GM12801 (cell line): ENCODE data around the gene TPSG1.

ENCODE experiments used
- CTCF ChIP-seq: IDR thresholded peaks from one replicate; pipeline ENCODE4 v1.5.1; 2011; ENCODE audit warnings: control low read depth; ENCODE audit not compliant: insufficient read length; ENCODE audit errors: extremely low read depth

Gene TPSG1

GRCh38 chr16:1196494-1196893 lies 28.6 kb downstream of the TPSG1 start:
- no peak for TF ChIP-seq CTCF

GRCh38 chr16:1195393-1195666 lies 29.7 kb downstream of the TPSG1 start:
- no peak for TF ChIP-seq CTCF

GRCh38 chr16:1194665-1195392 lies 30.2 kb downstream of the TPSG1 start:
- TF ChIP-seq CTCF: no peak

- TF ChIP-seq CTCF: no peak
These were observed 31.1 kb downstream of the TPSG1 start for GRCh38 chr16:1193825-1194581.

- no peak for TF ChIP-seq CTCF
These were observed 31.8 kb downstream of the TPSG1 start for GRCh38 chr16:1193143-1193824.

GRCh38 chr16:1192384-1193073 lies 32.5 kb downstream of the TPSG1 start:
- no peak for TF ChIP-seq CTCF

GRCh38 chr16:1189455-1189854 lies 35.6 kb downstream of the TPSG1 start:
- no peak for TF ChIP-seq CTCF
